ENCODE results near the gene CD74.

GRCh38 chr5:150394912-150395687 is 17.6 kb downstream of the CD74 start:
- TF ChIP-seq, protein P1, sequence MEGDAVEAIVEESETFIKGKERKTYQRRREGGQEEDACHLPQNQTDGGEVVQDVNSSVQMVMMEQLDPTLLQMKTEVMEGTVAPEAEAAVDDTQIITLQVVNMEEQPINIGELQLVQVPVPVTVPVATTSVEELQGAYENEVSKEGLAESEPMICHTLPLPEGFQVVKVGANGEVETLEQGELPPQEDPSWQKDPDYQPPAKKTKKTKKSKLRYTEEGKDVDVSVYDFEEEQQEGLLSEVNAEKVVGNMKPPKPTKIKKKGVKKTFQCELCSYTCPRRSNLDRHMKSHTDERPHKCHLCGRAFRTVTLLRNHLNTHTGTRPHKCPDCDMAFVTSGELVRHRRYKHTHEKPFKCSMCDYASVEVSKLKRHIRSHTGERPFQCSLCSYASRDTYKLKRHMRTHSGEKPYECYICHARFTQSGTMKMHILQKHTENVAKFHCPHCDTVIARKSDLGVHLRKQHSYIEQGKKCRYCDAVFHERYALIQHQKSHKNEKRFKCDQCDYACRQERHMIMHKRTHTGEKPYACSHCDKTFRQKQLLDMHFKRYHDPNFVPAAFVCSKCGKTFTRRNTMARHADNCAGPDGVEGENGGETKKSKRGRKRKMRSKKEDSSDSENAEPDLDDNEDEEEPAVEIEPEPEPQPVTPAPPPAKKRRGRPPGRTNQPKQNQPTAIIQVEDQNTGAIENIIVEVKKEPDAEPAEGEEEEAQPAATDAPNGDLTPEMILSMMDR (IDR thresholded peaks at IDR 0.05 in 4 of 5, conservative IDR thresholded peaks at IDR 0.05 in 1 of 5): no peak
- no peak for TF ChIP-seq POLR2A (IDR thresholded peaks at IDR 0.05)

Data from gastrocnemius medialis (tissue), 4 donors.